ENCODE data around the gene C10orf90.

The C10orf90 gene

DNA sequence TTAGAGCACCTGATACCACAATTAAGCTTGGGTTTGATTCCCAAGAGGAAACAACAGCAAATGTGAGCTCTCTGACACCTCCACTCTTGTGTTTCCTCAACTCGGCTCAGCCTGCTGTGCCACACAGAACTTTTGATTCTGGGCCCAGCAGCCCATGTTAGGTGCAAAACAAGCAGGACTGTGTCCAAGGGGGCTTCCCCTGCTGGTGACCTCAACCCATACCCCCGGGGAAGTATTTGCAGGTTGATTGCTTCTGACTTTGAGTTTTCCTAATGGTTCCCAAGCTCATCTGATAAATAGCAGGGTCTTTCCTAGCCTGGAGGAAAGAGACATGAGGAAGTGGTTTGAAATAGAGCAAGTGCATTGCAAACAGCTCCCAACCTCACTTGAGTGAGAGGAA, 238.7 kb downstream of the C10orf90 start:
- no peak overlapping the region for H2AFZ ChIP-seq (ENCODE audit: low read length)
- no peaks in the 10 kb centered on the region for H3K9me2 ChIP-seq (ENCODE audit: low read depth, low read length)
- no peaks in the 10 kb centered on the region for H4K20me1 ChIP-seq (ENCODE audit: insufficient read depth, low read length)
- H3K4me3 ChIP-seq (ENCODE audit: low read depth, low read length, poor library complexity, severe bottlenecking): no peak overlapping the region
- H3K4me2 ChIP-seq (ENCODE audit: low read length): no peak overlapping the region
- H3K9ac ChIP-seq (ENCODE audit: low read length): no peak overlapping the region
- H3K79me2 ChIP-seq (ENCODE audit: insufficient read depth, low read length): no peaks in the 10 kb centered on the region
- H3K4me1 ChIP-seq (ENCODE audit: insufficient read depth, low read length, severe bottlenecking): no peaks in the 10 kb centered on the region
- H3K27me3 ChIP-seq (ENCODE audit: insufficient read depth, low read length): no peaks in the 10 kb centered on the region
- H3K27ac ChIP-seq (ENCODE audit: low read depth, low read length, poor library complexity, severe bottlenecking): no peak overlapping the region
- no peaks in the 10 kb centered on the region for H3K36me3 ChIP-seq (ENCODE audit: insufficient read depth, low read length)
- TF ChIP-seq EZH2 (IDR thresholded peaks at IDR 0.05; ENCODE audit: borderline replicate concordance, low read length): no peak
- TF ChIP-seq, protein P1, sequence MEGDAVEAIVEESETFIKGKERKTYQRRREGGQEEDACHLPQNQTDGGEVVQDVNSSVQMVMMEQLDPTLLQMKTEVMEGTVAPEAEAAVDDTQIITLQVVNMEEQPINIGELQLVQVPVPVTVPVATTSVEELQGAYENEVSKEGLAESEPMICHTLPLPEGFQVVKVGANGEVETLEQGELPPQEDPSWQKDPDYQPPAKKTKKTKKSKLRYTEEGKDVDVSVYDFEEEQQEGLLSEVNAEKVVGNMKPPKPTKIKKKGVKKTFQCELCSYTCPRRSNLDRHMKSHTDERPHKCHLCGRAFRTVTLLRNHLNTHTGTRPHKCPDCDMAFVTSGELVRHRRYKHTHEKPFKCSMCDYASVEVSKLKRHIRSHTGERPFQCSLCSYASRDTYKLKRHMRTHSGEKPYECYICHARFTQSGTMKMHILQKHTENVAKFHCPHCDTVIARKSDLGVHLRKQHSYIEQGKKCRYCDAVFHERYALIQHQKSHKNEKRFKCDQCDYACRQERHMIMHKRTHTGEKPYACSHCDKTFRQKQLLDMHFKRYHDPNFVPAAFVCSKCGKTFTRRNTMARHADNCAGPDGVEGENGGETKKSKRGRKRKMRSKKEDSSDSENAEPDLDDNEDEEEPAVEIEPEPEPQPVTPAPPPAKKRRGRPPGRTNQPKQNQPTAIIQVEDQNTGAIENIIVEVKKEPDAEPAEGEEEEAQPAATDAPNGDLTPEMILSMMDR (IDR thresholded peaks at IDR 0.05; ENCODE audit: low read length): no peak
- H3F3A ChIP-seq (ENCODE audit: insufficient read depth, low read length): no peaks in the 10 kb centered on the region
- no peaks in the 10 kb centered on the region for H3K9me3 ChIP-seq (ENCODE audit: low read length)

DNA sequence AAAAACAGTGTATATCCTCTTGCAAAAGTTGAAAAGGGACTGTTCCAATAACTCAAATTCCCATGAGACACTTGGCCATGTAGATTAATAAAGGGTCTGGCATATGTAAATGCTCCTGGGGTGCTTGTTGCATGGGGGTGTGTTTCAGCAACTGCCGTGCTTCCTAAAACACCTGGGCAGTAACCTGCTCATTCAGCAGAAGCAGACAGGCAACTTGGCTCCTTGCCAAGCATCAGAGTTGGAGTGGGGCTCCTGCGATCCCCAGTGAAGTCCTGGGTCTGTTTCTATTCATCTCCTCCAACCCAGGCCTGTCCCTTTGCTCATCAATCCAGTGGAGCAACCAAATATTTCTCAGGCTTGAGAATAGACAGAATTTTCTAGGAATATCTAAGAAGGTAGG, 240.0 kb downstream of the C10orf90 start:
- TF ChIP-seq, protein P1 (IDR thresholded peaks at IDR 0.05; ENCODE audit: low read length): no peak
- no peak for TF ChIP-seq EZH2 (IDR thresholded peaks at IDR 0.05; ENCODE audit: borderline replicate concordance, low read length)
- Histone ChIP-seq H2AFZ (ENCODE audit: low read length) (no peak overlapping the region), H3K4me2 (ENCODE audit: low read length) (no peak overlapping the region)

DNA sequence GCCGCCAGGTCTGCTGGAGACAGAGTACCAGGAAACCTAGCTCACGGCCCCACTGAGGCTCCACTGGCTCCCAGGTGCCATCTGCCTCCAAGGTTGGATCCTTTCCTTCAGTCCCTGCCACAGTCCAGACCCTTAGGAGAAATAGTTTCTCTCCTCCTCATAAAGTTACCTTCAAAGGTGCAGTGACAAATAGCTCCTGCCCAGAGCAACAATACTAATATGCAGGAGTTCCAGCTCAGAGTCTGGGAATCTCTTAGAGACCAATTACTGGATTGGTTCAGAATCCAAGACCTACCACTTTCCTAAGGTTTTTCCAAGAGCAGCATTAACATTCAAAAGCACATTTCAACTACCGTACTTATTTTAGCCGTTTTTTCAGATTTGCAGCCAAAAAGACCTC, 241.2 kb downstream of the C10orf90 start:
- Histone ChIP-seq H4K20me1 (ENCODE audit: insufficient read depth, low read length) (no peaks in the 10 kb centered on the region), H3K4me2 (ENCODE audit: low read length) (no peak overlapping the region), H3K27ac (ENCODE audit: low read depth, low read length, poor library complexity, severe bottlenecking) (no peak overlapping the region)

More for the DNA sequence above, 240.0 kb downstream of the C10orf90 start:
- no peaks in the 10 kb centered on the region for H3F3A ChIP-seq (ENCODE audit: insufficient read depth, low read length)
- H3K79me2 ChIP-seq (ENCODE audit: insufficient read depth, low read length): no peaks in the 10 kb centered on the region
- H3K27ac ChIP-seq (ENCODE audit: low read depth, low read length, poor library complexity, severe bottlenecking): no peak overlapping the region
- no peaks in the 10 kb centered on the region for H3K9me3 ChIP-seq (ENCODE audit: low read length)
- H3K27me3 ChIP-seq (ENCODE audit: insufficient read depth, low read length): no peaks in the 10 kb centered on the region
- H3K4me3 ChIP-seq (ENCODE audit: low read depth, low read length, poor library complexity, severe bottlenecking): no peak overlapping the region
- no peaks in the 10 kb centered on the region for H3K36me3 ChIP-seq (ENCODE audit: insufficient read depth, low read length)
- H3K9ac ChIP-seq (ENCODE audit: low read length): no peak overlapping the region
- H3K4me1 ChIP-seq (ENCODE audit: insufficient read depth, low read length, severe bottlenecking): no peaks in the 10 kb centered on the region
- no peaks in the 10 kb centered on the region for H4K20me1 ChIP-seq (ENCODE audit: insufficient read depth, low read length)
- no peaks in the 10 kb centered on the region for H3K9me2 ChIP-seq (ENCODE audit: low read depth, low read length)

More for the DNA sequence above, 241.2 kb downstream of the C10orf90 start:
- H3K9me2 ChIP-seq (ENCODE audit: low read depth, low read length): no peaks in the 10 kb centered on the region
- no peaks in the 10 kb centered on the region for H3K79me2 ChIP-seq (ENCODE audit: insufficient read depth, low read length)
- H3K27me3 ChIP-seq (ENCODE audit: insufficient read depth, low read length): no peaks in the 10 kb centered on the region
- no peaks in the 10 kb centered on the region for H3K4me1 ChIP-seq (ENCODE audit: insufficient read depth, low read length, severe bottlenecking)
- H3K4me3 ChIP-seq (ENCODE audit: low read depth, low read length, poor library complexity, severe bottlenecking): no peak overlapping the region
- no peaks in the 10 kb centered on the region for H3K36me3 ChIP-seq (ENCODE audit: insufficient read depth, low read length)
- H2AFZ ChIP-seq (ENCODE audit: low read length): no peak overlapping the region
- H3K9me3 ChIP-seq (ENCODE audit: low read length): no peaks in the 10 kb centered on the region
- TF ChIP-seq EZH2 (IDR thresholded peaks at IDR 0.05; ENCODE audit: borderline replicate concordance, low read length): no peak
- TF ChIP-seq, protein P1 (IDR thresholded peaks at IDR 0.05; ENCODE audit: low read length): no peak
- no peaks in the 10 kb centered on the region for H3F3A ChIP-seq (ENCODE audit: insufficient read depth, low read length)
- no peak overlapping the region for H3K9ac ChIP-seq (ENCODE audit: low read length)
